ENCODE data around the gene C14orf119. TPM values are rescaled to one million over a fixed set of nuclear protein-coding genes. Genes with fewer than 3 reads are reported as not detected.

C14orf119 gene
- total RNA-seq, 3 donors from 2014 or later: 34.6 to 39.9 (median 36.9) TPM

DNA sequence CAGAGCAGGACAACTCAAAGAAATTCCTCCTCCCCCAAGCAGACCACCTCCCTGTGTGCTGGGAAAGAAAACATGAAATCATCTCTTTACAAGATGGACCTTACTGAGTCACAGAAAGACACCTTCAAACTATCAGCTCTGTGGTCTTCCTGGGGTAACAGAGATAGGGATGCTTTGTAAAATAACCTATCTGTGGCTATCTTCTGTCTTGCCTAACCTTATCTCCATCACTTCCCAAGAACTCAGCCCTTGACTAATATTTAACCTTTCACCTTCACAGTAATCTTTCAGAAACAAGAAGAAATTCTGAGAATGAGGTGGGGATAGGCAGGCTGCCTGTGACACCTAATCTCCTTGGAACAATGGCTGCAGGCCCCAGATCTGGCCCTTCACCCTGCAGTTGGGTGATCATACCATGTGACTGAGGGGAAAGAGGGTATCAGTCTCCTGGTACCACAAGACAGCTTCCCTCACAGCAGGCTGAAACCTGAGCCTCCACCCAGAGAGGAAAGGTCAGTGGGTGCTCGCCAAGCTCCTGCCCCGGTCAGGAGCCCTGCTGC lies 51.1 kb downstream of the C14orf119 start:
- DNase-seq (no peak), ATAC-seq (no peak)
- Mint-ChIP-seq H3K4me3 (no peak overlapping the region), H3K27me3 (ENCODE audit: low read depth) (peaks cover 20% of the 10 kb centered on the region), H3K9me3 (no peaks in the 10 kb centered on the region), H3K36me3 (ENCODE audit: insufficient read depth) (no peaks in the 10 kb centered on the region), H3K4me1 (ENCODE audit: low read depth) (no peaks in the 10 kb centered on the region)

DNA sequence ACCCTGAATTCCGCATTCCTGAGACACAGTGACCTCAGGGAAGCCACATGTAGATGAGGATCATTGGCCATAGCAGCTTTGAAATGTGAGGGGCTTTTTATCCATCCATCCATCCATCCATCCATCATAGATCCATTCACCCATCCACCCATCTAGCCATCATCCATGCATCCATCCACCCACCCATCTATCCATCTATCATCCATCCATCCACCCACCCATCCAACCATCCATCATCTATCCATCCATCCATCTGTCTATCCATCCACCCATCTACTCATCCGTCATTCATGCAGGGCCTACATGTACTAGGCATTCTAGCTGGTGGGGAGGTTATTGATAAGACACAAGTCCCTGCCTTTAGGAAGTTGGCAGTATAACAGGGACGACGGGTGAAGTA lies 51.7 kb downstream of the C14orf119 start:
- Mint-ChIP-seq H3K36me3 (ENCODE audit: insufficient read depth) (no peaks in the 10 kb centered on the region), H3K4me3 (no peak overlapping the region), H3K9me3 (no peaks in the 10 kb centered on the region), H3K27me3 (ENCODE audit: low read depth) (peaks cover 20% of the 10 kb centered on the region), H3K4me1 (ENCODE audit: low read depth) (no peaks in the 10 kb centered on the region)
- DNase-seq (no peak), ATAC-seq (no peak)

DNA sequence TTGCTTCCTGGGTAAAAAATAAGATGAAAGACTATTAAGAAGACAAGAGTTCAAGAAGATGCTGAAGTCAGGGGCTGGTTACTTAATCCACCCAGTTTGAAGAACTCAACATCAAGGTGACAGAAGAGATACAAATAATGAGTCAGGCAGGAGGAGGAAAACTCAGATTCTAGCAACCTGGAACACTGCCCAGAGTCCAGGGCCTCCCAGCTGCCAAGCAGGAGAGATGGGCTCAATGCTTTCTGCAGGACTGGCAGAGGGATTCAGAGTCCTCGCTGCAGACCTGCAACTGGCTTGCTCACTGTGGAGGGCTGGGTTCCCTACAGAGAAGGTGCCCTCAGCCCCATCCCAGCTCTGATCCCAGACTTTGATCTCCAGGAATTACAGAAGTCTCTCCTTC lies 52.4 kb downstream of the C14orf119 start:
- Mint-ChIP-seq H3K27me3 (ENCODE audit: low read depth) (peaks cover 20% of the 10 kb centered on the region), H3K4me3 (no peak overlapping the region), H3K36me3 (ENCODE audit: insufficient read depth) (no peaks in the 10 kb centered on the region), H3K4me1 (ENCODE audit: low read depth) (no peaks in the 10 kb centered on the region), H3K9me3 (no peaks in the 10 kb centered on the region)
- no peak for DNase-seq
- no peak for ATAC-seq

DNA sequence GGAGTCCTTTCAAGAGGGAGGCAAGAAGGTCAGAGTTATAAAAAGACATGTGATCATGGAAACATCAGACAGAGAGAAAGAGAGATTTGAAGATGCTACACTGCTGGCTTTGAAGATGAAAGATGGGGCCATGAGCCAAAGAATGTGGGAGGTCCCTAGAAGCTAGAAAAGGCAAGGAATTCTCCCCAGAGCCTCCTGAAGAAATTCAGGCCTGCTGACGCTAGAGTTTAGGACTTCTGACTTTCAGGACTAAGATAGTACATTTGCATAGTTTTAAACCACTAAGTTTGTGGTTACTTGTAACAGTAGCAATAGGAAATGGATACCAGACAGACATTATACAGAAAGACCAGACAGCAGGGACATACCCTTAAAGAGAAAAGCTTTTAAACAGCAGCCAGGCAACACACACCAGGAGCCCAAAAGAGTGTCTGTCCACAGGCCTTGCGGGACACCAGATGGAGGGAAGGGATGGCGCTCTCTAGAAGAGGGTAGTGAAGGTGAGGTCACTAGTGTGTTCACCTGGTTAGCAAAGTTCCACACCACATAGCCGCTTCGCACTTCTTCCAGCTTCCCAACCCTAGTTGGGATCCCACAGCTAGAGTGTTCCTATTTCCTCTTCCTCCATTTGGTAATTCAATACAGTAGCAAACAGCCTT lies 53.4 kb downstream of the C14orf119 start:
- ATAC-seq: no peak
- no peaks in the 10 kb centered on the region for H3K9me3 Mint-ChIP-seq
- H3K4me1 Mint-ChIP-seq (ENCODE audit: low read depth): peaks cover 7% of the 10 kb centered on the region
- peaks cover 20% of the 10 kb centered on the region for H3K27me3 Mint-ChIP-seq (ENCODE audit: low read depth)
- no peak for DNase-seq
- no peak overlapping the region for H3K4me3 Mint-ChIP-seq
- no peaks in the 10 kb centered on the region for H3K36me3 Mint-ChIP-seq (ENCODE audit: insufficient read depth)

DNA sequence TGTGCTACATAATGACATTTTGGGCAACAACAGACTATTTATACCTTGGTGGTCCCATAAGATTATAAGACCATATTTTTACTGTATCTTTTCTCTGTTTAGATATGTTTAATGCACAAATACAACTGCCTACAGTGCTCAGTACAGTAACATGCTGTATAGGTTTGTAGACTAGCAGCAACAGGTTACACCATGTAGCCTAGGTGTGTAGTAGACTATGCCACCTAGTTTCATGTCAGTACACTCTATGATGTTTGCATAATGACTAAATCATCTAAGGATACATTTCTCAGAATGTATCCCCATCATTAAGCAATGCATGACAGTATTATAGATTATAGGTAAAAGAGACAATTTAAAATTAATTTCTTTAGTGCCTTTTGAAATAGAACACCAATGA lies 54.4 kb downstream of the C14orf119 start:
- ATAC-seq (no peak), DNase-seq (no peak)
- no peaks in the 10 kb centered on the region for H3K9me3 Mint-ChIP-seq
- H3K4me1 Mint-ChIP-seq (ENCODE audit: low read depth): peaks cover 13% of the 10 kb centered on the region
- H3K27me3 Mint-ChIP-seq (ENCODE audit: low read depth): peaks cover 20% of the 10 kb centered on the region
- H3K4me3 Mint-ChIP-seq: no peak overlapping the region
- no peaks in the 10 kb centered on the region for H3K36me3 Mint-ChIP-seq (ENCODE audit: insufficient read depth)

Other genes starting within 250 kb of the C14orf119 start
- 10 to 100 TPM; 19.3 to 33.7 (median 26.2) TPM for gene LRP10, start 223.8 kb upstream of the C14orf119 start, total RNA-seq
- under 1 TPM; 0.13 to 0.27 (median 0.15) TPM for gene REM2, start 212.3 kb upstream of the C14orf119 start, total RNA-seq
- gene RBM23, start 176.4 kb upstream of the C14orf119 start, total RNA-seq: 10 to 100 TPM; 80.4 to 90.4 (median 82.5) TPM
- gene PRMT5, start 166.1 kb upstream of the C14orf119 start, total RNA-seq: 100 to 1,000 TPM; 256 to 289 (median 263) TPM
- 10 to 100 TPM; 28.8 to 39.7 (median 38.5) TPM for gene HAUS4, start 138.4 kb upstream of the C14orf119 start, total RNA-seq
- gene AJUBA, start 113.0 kb upstream of the C14orf119 start, total RNA-seq: 1 to 10 TPM; 2.0 to 3.8 (median 2.6) TPM
- 1 to 10 TPM; 3.6 to 5.4 (median 5.1) TPM for gene C14orf93, start 85.4 kb upstream of the C14orf119 start, total RNA-seq
- 100 to 1,000 TPM; 220 to 231 (median 227) TPM for gene PSMB5, start 60.6 kb upstream of the C14orf119 start, total RNA-seq
- gene PSMB11, start 53.3 kb upstream of the C14orf119 start, total RNA-seq: not detected
- under 1 TPM; 0.51 to 0.87 (median 0.65) TPM for gene CDH24, start 38.0 kb upstream of the C14orf119 start, total RNA-seq
- gene ACIN1, start 369 bp upstream of the C14orf119 start, total RNA-seq: 100 to 1,000 TPM; 195 to 200 (median 196) TPM
- not detected for gene CIROP, start 9.5 kb downstream of the C14orf119 start, total RNA-seq
- gene CEBPE, start 23.8 kb downstream of the C14orf119 start, total RNA-seq: not detected
- gene SLC7A8, start 88.2 kb downstream of the C14orf119 start, total RNA-seq: 1 to 10 TPM in 2 of 3 donors, under 1 TPM in 1; 0.81 to 1.5 (median 1.4) TPM
- not detected for gene RNF212B, start 142.4 kb downstream of the C14orf119 start, total RNA-seq
- 1 to 10 TPM; 5.8 to 8.4 (median 8.1) TPM for gene HOMEZ, start 190.6 kb downstream of the C14orf119 start, total RNA-seq
- gene PPP1R3E, start 207.4 kb downstream of the C14orf119 start, total RNA-seq: 1 to 10 TPM; 7.3 to 7.9 (median 7.8) TPM
- under 1 TPM; 0.10 to 0.73 (median 0.40) TPM for gene BCL2L2, start 211.3 kb downstream of the C14orf119 start, total RNA-seq
- 100 to 1,000 TPM; 319 to 339 (median 333) TPM for gene PABPN1, start 226.0 kb downstream of the C14orf119 start, total RNA-seq

Measured in activated T-cell treated with anti-CD3 and anti-CD28 coated beads, Interleukin-2, amount 50 U/mL, for 4 hours (primary cell).